NCI-H1694 (cell line): Measurements from ENCODE around the gene ANKRD2.
A peak's percentile ranks its signal among the peaks of the same experiment; 100 is the strongest.
"Not testable (repeated sequence)": the region's sequence is repeated elsewhere in the genome, so short reads cannot be mapped to it uniquely, and the experiment has no call there.

Source experiments
- DNase-seq: peaks from one replicate; lab custom pipeline; 2025; lab: John Stamatoyannopoulos, UW

The ANKRD2 gene

GRCh38 chr10:97571622-97572021 lies 957 bp upstream of the ANKRD2 start:
- DNase-seq: no peak

- no peak for DNase-seq
Measured at GRCh38 chr10:97573021-97573420, 442 bp downstream of the ANKRD2 start.

DNA sequence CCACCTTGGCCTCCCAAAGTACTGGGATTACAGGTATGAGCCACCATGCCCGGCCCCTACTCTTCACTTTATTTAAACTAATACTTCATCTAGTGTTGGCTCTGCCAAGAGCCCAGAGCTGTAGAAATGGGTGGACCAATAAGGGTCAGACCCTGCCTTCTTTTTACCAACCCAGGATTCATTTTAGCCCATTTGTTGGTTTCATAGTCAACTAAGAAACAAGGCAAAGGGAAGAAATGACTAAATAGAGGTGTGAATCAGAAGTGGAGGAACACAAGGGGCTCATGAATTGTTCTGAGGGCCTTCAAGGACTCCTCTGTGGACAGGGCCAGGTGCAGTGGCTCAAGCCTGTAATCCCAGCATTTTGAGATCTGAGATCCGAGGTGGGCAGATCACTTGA lies 1.1 kb downstream of the ANKRD2 start:
- no peak for DNase-seq

DNA sequence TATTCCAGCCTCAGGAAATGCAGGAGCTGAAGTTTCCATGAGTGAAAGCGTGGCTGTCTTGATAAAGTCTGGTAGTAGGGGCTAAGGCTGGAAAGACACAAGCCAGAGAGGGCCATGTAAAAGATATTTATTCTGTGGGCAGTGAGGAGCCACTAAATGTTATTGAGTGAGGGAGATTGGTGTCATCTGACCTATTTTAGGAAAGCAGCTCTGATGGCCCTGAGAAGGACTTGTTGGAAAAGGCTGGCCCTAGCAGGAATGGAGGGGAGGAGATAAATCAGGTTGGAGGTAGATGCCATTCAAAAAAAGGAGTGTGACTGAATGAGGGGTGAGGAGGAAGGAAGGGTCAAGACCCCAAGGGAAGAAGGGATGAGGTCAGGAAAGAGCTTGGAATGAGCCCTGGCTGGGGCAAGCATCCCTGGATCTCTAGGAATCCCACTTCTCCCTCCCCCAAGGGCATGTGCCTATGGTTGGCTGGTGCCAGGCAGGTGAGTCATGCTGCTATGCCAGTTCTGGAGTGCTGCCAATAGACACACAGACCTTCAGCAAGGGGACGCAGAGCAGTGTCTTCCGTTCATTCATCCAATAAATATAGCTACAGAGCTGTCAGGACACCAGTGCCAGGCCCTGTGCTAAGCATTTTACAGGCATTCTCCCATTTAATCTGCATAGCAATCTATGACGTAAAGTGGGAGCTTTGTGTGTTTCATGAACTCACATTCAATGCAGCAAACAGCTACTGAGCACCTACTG lies 2.0 kb downstream of the ANKRD2 start:
- peak; percentile 64 for DNase-seq

GRCh38 chr10:97575127-97575668 lies 2.6 kb downstream of the ANKRD2 start:
- DNase-seq: no peak

DNA sequence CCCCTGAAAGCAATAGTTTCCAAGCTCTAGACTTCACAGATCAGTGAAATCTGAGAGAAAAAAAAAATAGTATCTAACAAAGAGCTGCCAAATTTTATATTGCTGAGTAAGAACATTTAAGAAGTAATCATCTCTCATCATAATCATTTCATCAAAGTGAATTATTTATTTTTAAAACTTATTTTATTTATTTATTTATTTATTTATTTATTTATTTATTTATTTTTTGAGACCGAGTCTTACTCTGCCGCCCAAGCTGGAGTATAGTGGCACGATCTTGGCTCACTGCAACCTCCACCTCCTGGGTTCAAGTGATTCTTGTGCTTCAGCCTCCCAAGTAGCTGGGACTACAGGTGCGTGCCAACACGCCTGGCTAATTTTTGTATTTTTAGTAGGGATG lies 3.9 kb downstream of the ANKRD2 start:
- DNase-seq: not testable (repeated sequence)

GRCh38 chr10:97577701-97578100 lies 5.1 kb downstream of the ANKRD2 start:
- no peak for DNase-seq

DNA sequence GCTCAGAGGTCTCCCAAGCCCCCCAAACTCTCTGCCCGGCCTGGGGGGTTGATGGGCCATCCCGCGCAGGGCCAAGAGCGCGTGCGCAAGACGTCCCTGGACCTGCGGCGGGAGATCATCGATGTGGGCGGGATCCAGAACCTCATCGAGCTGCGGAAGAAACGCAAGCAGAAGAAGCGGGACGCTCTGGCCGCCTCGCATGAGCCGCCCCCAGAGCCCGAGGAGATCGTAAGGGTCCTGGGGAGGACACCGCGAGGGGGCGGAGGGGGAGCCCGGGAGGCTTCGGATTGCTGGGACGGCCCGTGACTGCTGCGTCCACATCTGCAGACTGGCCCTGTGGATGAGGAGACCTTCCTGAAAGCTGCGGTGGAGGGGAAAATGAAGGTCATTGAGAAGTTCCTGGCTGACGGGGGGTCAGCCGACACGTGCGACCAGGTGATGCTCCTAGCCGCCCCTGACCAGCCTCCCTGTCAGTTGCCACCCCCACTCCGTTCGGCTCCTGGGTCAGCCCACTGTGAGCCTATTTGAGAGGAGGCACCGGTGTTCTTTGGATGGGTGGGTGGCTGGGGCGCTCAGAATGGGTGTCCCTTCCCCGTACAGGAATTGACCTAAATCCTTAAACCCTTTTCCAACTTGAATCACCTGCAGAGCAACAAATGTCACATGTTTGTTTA lies 5.7 kb downstream of the ANKRD2 start:
- no peak for DNase-seq

DNA sequence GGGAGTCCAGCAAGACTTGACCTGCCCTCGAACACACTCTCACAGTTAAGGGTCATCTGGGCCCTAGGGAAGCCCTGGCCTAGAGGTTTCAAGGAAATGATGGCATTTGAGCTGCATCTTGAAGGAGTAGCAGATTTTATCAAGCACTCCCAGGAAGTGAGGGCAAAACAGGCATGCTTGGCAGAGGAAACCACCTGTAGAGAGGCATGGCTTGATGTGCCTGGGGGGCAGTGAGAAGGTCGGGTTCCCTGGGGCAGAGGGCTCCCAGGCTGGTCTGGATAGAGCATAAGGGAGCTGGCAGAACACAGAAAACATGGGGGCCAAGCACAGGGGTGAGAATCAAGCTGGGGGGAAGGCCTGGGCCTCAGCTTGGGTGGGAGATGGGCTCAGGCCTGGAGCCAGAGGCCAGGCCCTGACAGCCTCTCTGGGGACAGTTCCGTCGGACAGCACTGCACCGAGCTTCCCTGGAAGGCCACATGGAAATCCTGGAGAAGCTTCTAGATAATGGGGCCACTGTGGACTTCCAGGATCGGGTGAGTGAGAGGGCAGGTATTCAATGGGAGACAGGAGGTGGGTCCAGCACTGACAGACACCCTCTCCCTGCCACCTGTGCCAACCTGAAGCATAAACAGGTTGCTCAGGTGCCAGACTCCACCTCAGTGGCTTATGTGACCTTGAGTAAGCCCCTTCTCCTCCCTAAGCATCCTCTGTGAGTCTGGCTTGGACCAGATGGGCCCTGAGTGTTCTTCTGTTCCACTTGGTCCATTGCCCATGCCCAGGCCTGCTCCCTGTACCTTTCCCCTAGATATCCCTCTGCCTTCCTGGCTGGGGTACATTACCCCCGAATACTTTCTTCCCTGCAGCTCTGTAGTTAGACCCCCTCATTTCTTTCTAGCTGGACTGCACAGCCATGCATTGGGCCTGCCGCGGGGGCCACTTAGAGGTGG lies 8.1 kb downstream of the ANKRD2 start:
- no peak for DNase-seq

- DNase-seq: no peak
Measured at GRCh38 chr10:97582169-97582568, 9.6 kb downstream of the ANKRD2 start.

DNA sequence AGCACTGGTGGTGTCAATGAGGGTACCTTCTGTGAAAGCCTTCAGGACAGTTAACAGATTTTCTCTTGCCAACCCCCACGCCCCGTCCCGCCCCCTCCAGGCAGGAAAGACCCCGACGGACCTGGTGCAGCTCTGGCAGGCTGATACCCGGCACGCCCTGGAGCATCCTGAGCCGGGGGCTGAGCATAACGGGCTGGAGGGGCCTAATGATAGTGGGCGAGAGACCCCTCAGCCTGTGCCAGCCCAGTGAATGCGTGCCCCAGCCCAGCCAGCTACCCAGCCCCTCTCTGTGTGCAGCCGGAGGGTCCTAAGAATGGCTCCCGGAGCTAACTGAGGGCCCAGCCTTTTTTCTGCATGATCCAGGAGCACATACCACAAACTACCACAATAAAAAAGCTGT lies 10.9 kb downstream of the ANKRD2 start:
- DNase-seq: no peak

DNA sequence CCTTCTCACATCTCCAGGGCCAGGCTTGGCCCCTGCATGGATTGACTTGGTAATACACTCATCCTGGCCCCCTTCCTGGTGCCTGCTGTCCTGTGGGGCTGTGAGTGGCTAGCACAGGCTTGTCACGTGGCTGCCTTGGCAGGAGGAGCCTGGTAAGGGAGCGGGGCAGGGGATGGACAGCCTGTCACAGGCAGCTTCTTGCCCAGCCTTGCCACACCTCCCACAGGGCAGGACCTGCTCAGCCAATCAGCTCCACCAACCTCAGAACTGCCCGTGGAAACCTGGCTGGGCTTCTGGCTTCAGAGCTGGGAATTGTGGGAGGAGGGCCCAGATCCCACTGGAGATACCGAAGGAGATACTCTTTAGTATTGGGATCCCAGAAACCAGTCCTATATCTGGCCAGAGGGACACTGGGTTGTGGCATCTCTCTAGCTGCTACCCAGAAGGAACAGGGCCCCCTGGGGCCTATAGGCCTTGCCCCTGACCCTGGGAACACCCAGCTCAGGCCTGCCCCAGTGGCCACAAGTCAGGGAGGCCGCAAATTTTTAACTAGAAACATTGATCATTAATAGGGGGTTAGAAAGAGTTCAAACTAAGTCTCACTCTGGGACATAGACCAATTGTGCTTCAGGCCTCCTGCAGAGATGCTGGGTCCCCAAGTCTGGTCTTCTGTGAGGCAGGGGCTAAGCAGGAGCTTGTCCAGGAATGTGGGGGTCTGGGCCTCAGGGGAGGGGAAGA lies 11.7 kb downstream of the ANKRD2 start, which contains the start of gene HOGA1:
HOGA1 (plus strand) TSS at position 330 of the 738 bp plus-strand sequence; CDS start at position 645, 315 bp downstream.
- no peak for DNase-seq

DNA sequence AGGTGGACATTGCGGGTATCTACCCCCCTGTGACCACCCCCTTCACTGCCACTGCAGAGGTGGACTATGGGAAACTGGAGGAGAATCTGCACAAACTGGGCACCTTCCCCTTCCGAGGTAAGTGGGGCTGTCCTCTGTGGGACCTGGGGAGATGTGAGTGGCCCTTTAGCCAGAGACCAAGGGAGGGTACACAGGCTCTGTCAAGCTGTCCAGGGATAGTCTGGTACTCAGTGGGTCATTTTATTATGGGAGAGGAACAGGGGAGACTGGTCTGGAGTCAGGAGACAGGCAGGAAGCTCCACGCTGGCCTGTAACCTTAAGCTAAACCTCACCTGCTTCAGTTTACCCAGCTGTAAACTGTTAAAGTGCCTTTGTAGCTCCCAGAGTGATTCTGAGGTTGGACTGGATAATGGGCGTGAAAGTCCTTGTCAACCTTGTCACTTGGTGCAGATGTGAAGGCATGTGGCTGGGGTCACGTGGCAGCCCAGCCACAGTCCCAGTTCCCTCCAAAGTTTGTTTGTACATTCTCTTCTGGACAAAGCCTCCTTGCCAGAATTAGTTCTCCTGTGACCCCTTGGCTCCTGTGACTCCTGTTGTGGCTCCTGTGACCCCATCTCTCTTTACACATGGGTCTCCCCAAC lies 12.3 kb downstream of the ANKRD2 start:
- no peak for DNase-seq

DNA sequence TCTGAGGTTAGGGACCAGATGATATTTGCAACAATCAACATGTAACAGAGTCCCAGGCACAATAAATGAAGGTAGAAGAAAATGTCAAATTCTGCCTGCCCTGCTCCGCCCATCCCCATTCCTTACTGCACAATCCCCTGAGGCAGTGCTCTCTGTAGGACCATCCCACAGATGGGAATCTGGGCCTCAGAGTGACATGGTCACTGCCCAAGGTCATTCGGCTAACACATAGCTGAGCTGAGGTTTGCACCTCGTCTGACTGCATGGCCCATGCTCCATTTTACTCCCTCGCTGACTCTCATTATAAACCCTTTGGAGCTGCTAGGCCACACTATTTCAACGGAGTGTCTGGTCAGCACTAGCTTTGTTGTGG lies 12.8 kb downstream of the ANKRD2 start:
- DNase-seq: no peak

GRCh38 chr10:97587183-97587582 lies 14.6 kb downstream of the ANKRD2 start:
- DNase-seq: no peak

DNA sequence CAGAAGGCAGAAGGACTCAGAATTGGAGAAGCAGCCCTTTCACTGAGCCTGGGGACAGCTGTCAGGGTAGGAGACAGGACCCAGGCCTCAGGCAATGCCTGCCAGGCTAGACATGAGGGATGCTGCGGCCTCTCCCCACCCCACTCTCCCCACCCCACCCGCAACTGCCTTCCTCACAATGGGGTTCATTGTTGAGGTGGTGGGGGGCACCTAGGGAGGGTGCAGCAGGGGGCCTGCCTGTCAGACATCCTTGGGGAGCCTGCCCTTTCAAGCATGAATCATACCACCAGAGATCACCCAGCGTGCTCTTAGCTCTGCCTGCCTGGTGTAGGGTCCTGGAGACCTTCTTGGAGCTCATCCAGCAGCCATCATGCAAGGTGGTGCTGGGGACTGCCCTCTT lies 16.9 kb downstream of the ANKRD2 start, which contains the start of gene C10orf62:
C10orf62 (plus strand) TSS at position 243 of the 400 bp plus-strand sequence. CDS start 177 bp downstream, outside the sequence.
- DNase-seq: no peak

DNA sequence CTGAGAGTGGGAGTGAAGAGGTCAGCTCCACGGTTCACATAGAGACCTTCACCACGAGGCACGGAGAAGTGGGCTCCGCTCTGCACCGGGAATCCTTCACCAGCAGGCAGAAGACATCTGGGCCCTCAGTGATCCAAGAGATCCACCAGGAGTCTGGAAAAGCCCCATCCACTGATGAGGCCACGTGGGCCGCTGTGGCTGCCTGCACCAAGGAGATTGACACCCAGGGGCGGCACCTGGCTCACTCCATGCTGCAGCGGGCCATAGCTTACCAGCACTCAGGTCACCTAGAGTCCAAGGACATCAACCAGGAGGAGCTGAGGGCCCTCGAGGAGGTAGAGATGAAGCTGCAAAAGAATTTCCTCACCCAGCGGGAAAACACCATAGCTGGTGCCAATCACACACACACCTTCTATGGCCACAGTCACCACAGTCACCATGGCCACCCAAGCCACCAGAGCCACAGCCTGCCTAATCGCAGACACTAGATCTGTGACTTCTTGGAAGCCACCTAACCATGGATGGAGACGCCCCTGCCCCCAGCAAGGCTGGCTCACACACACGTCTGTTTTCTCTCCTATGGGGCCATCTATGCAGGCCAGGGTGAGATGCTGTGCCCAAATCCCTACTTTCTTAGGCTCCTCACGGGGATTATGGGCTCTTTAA lies 17.6 kb downstream of the ANKRD2 start:
- DNase-seq: no peak

GRCh38 chr10:97590748-97591495 lies 18.3 kb downstream of the ANKRD2 start:
- no peak for DNase-seq

- DNase-seq: no peak
Measured at GRCh38 chr10:97593421-97593820, 20.8 kb downstream of the ANKRD2 start.
